Adrenal gland (tissue), 5 donors: ENCODE measurements around the gene INF2.

Experiments
- CTCF ChIP-seq, 6 experiments: fragments of 450-650 bp in 4 of 6; fragments of 200-600 bp in 2 of 6; sonication (generic) in 1 of 6; IDR thresholded peaks; 1 replicate in 5 of 6; 2 replicates in 1 of 6; pipeline versions ENCODE4 v1.5.1 to v1.8.0; 2016 to 2021; ENCODE audit warnings: antibody characterized with exemption in 6 of 6, mild to moderate bottlenecking in 2 of 6, moderate library complexity in 1 of 6
- POLR2A ChIP-seq, 2 donors: fragments of 450-650 bp; IDR thresholded peaks; one replicate each; pipeline ENCODE4 v1.6.1; 2017; ENCODE audit warnings: antibody characterized with exemption in 2 of 2, mild to moderate bottlenecking in 2 of 2, moderate library complexity in 1 of 2
- donor health status: DM: no; HTN: no; CAD: no.

- TF ChIP-seq POLR2A (IDR thresholded peaks at IDR 0.05) (no peak), CTCF (IDR thresholded peaks at IDR 0.05) (no peak)
Observed at GRCh38 chr14:104702673-104703072, 13.3 kb downstream of the INF2 start.
